B cell (primary cell): ENCODE results near the gene IL17RE.

Experiments
- EZH2 ChIP-seq: IDR thresholded peaks from 2 replicates; pipeline ENCODE4 v1.6.1; 2012; ENCODE audit warnings: borderline replicate concordance, low read depth, mild to moderate bottlenecking, moderate library complexity, low read length; ENCODE audit not compliant: insufficient read depth, poor library complexity, severe bottlenecking
- TF ChIP-seq, protein P1 (sequence below): fragments of 200-600 bp; IDR thresholded peaks from one replicate; pipeline ENCODE4 v1.8.0; 2022; ENCODE audit warnings: antibody characterized with exemption, mild to moderate bottlenecking

DNA sequence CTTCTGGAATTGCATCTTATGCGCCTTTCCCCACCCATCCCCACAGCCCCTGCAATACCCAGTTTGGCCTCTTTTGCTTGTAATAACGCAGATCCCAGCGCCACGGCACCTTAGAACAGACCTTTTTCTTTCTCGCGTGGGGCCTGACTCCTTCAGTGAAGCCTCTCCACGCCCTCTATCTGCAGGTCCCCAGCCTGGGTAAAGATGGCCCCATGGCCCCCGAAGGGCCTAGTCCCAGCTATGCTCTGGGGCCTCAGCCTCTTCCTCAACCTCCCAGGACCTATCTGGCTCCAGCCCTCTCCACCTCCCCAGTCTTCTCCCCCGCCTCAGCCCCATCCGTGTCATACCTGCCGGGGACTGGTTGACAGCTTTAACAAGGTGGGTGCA lies 31.6 kb downstream of the IL17RE start:
- TF ChIP-seq, protein P1, sequence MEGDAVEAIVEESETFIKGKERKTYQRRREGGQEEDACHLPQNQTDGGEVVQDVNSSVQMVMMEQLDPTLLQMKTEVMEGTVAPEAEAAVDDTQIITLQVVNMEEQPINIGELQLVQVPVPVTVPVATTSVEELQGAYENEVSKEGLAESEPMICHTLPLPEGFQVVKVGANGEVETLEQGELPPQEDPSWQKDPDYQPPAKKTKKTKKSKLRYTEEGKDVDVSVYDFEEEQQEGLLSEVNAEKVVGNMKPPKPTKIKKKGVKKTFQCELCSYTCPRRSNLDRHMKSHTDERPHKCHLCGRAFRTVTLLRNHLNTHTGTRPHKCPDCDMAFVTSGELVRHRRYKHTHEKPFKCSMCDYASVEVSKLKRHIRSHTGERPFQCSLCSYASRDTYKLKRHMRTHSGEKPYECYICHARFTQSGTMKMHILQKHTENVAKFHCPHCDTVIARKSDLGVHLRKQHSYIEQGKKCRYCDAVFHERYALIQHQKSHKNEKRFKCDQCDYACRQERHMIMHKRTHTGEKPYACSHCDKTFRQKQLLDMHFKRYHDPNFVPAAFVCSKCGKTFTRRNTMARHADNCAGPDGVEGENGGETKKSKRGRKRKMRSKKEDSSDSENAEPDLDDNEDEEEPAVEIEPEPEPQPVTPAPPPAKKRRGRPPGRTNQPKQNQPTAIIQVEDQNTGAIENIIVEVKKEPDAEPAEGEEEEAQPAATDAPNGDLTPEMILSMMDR, result peak; percentile 12
- TF ChIP-seq EZH2, result no peak
